Coronary artery (tissue), 2 donors: ENCODE data around the gene OCRL.

Experiments
- DNase-seq: peaks from one replicate; pipeline ENCODE4 v3.0.0-alpha.2; 2017; ENCODE audit warnings: low spot score
- H3K27ac ChIP-seq, 2 donors: fragments of 200-600 bp; sonication (generic); one replicate each; pipeline ENCODE4 v1.5.1; 2016 to 2019
- H3K4me3 ChIP-seq: fragments of 200-600 bp; sonication (generic); 2 replicates; pipeline ENCODE4 v1.5.1; 2016; ENCODE audit warnings: mild to moderate bottlenecking, moderate library complexity
- CTCF ChIP-seq: fragments of 200-600 bp; sonication (generic); IDR thresholded peaks from one replicate; pipeline ENCODE4 v1.5.1; 2019; ENCODE audit warnings: antibody characterized with exemption

The OCRL gene

GRCh38 chrX:129596077-129596476 is 56.0 kb downstream of the OCRL start:
- no peak overlapping the region for H3K4me3 ChIP-seq
- H3K27ac ChIP-seq: no peak overlapping the region
- no peak for TF ChIP-seq CTCF
- DNase-seq: no peak

- no peak for TF ChIP-seq CTCF
- no peak for DNase-seq
- Histone ChIP-seq H3K27ac (no peak overlapping the region), H3K4me3 (no peak overlapping the region)
Observed at GRCh38 chrX:129597905-129598304, 57.8 kb downstream of the OCRL start.

GRCh38 chrX:129599499-129599898 is 59.4 kb downstream of the OCRL start:
- DNase-seq: no peak
- TF ChIP-seq CTCF: no peak
- Histone ChIP-seq H3K27ac (no peak overlapping the region), H3K4me3 (no peak overlapping the region)

GRCh38 chrX:129599996-129600395 is 59.9 kb downstream of the OCRL start:
- no peak for DNase-seq
- Histone ChIP-seq H3K27ac (no peak overlapping the region), H3K4me3 (no peak overlapping the region)
- TF ChIP-seq CTCF: no peak

GRCh38 chrX:129600981-129601424 is 60.9 kb downstream of the OCRL start:
- Histone ChIP-seq H3K4me3 (no peak overlapping the region), H3K27ac (peak overlapping the region in 1 of 2 donors; percentile 24)
- no peak for DNase-seq

GRCh38 chrX:129606918-129607317 is 66.9 kb downstream of the OCRL start:
- H3K4me3 ChIP-seq: no peak overlapping the region
- H3K27ac ChIP-seq: no peak overlapping the region
- no peak for DNase-seq
- TF ChIP-seq CTCF: peak; percentile 62

More at GRCh38 chrX:129600981-129601424, 60.9 kb downstream of the OCRL start:
- peak; percentile 22 for TF ChIP-seq CTCF

- H3K4me3 ChIP-seq: no peak overlapping the region
- no peak for TF ChIP-seq CTCF
Observed at GRCh38 chrX:129608496-129608895, 68.4 kb downstream of the OCRL start.

More at GRCh38 chrX:129608496-129608895, 68.4 kb downstream of the OCRL start:
- no peak for DNase-seq
- no peak overlapping the region for H3K27ac ChIP-seq
